Measurements from ENCODE around the gene ZNF555.
A peak's percentile ranks its signal among the peaks of the same experiment; 100 is the strongest.
"Not testable (repeated sequence)": the region's sequence is repeated elsewhere in the genome, so short reads cannot be mapped to it uniquely, and the experiment has no call there.

ZNF555 gene

DNA sequence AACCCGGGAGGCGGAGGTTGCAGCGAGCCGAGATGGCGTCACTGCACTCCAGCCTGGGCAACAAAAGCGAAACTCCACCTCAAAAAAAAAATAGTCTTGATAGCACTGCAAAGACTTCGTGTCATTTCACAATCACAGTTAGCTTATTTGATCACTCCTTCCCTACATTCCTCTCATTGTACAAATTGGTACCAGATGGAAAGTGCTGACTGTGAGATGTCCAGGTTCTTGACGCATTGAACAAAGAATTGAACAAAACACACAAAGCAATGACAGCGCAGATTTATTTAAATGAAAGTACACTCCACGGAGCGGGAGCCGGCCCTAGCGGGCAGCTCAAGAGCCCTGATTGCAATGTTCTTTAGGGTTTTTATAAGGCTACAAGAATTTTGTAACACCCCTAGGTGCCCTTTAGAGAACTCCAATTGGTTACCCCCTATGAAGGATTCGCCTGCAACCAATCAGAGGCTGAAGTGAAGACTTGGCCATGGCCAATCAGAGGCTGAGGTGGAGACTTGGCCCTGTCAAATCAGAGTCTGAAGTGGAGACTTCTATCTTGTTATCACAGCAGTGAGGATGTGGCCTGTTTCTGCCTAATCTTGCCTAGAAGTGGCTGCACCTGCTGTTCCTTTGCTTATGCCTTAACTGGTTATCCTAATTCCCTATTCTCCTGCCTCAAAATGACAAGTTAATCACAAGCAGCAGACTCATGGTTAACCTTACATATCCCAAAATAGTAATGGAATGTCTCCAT is 42.6 kb downstream of the ZNF555 start:
- TF ChIP-seq, protein P1, sequence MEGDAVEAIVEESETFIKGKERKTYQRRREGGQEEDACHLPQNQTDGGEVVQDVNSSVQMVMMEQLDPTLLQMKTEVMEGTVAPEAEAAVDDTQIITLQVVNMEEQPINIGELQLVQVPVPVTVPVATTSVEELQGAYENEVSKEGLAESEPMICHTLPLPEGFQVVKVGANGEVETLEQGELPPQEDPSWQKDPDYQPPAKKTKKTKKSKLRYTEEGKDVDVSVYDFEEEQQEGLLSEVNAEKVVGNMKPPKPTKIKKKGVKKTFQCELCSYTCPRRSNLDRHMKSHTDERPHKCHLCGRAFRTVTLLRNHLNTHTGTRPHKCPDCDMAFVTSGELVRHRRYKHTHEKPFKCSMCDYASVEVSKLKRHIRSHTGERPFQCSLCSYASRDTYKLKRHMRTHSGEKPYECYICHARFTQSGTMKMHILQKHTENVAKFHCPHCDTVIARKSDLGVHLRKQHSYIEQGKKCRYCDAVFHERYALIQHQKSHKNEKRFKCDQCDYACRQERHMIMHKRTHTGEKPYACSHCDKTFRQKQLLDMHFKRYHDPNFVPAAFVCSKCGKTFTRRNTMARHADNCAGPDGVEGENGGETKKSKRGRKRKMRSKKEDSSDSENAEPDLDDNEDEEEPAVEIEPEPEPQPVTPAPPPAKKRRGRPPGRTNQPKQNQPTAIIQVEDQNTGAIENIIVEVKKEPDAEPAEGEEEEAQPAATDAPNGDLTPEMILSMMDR (IDR thresholded peaks at IDR 0.05; ENCODE audit: low read depth, low read length) = no peak
- no peak for TF ChIP-seq MYC (IDR thresholded peaks at IDR 0.05; ENCODE audit: low read depth, low read length)
- TF ChIP-seq POLR2A (IDR thresholded peaks at IDR 0.05; ENCODE audit: extremely low read depth, insufficient read length) = no peak
- TF ChIP-seq, protein P2, sequence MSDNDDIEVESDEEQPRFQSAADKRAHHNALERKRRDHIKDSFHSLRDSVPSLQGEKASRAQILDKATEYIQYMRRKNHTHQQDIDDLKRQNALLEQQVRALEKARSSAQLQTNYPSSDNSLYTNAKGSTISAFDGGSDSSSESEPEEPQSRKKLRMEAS (IDR thresholded peaks at IDR 0.05; ENCODE audit: low read depth, low read length) = no peak
- H3K4me3 ChIP-seq (ENCODE audit: low read depth, low read length) = no peak overlapping the region
- DNase-seq (ENCODE audit: low read depth) = no peak

DNA sequence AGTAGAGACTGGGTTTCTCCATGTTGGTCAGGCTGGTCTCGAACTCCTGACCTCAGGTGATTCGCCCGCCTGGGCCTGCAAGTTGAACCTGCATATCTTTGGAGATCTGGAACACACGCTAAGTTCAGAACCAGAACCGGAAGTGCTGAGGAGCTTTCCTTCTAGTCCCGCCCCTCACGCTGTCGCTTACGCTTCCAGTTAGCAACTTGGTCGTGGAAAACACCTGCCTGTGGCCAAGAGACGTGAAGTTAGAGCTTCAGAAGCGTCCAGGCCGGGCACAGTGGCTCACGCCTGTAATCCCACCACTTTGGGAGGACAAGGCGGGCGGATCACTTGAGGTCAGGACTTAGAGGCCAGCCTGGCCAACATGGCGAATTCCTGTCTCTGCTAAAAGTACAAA is 44.5 kb downstream of the ZNF555 start:
- H3K4me3 ChIP-seq (ENCODE audit: low read depth, low read length) = no peak overlapping the region
- DNase-seq (ENCODE audit: low read depth) = no peak
- TF ChIP-seq, protein P2 (IDR thresholded peaks at IDR 0.05; ENCODE audit: low read depth, low read length) = no peak
- TF ChIP-seq, protein P1 (IDR thresholded peaks at IDR 0.05; ENCODE audit: low read depth, low read length) = no peak
- no peak for TF ChIP-seq POLR2A (IDR thresholded peaks at IDR 0.05; ENCODE audit: extremely low read depth, insufficient read length)
- no peak for TF ChIP-seq MYC (IDR thresholded peaks at IDR 0.05; ENCODE audit: low read depth, low read length)

DNA sequence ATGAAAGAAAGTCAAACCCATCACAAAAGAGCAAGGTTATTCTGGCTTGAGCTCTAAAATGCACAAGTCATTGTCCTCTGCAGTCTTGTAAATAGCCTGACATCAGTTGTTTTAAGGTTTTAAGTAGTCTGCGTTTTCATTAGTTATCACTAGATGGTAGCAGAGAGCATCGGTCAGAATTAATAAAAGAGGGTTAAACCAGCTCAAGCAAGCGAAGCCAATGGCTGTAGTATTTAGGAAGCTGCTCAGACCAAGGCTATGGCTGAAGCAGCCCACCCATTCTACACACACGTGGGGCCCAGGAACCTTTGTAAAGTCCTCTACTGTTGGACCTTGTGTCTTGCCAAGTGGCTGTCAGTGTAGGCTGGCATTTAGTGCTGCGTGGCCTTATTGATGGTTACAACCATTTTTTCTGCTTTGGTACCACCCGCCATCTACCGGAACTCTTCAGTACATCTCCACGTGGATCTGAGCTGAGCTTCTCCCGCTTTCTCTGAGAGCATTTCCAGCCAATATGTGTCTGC is 46.2 kb downstream of the ZNF555 start:
- peak; percentile 73 for DNase-seq (ENCODE audit: low read depth)
- TF ChIP-seq, protein P1 (IDR thresholded peaks at IDR 0.05; ENCODE audit: low read depth, low read length) = peak; percentile 16
- no peak for TF ChIP-seq MYC (IDR thresholded peaks at IDR 0.05; ENCODE audit: low read depth, low read length)
- H3K4me3 ChIP-seq (ENCODE audit: low read depth, low read length) = no peak overlapping the region

DNA sequence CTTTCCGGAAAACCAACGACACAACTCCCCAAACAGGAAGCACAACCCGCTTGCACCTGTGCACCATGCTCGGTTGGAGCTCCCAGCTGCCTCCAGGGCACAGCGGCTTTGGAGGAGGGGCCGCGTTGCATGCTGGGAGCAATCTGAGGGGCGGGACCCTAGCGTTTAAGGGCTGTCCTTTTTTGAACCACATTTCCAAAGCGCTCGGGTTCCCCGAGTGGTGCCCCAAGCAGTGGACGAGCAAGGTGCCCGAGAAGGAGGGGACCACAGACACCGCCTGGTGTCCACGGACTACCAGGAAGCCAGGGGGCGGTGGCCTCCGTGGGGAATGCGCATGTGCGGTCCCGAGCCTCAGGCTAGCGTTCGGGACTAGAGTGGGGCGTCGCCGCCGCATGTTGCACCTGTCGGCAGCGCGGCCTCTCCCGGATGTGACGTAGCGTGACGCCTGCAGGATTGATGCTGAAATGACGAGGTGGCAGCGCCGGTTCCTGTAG is 47.5 kb downstream of the ZNF555 start:
- H3K4me3 ChIP-seq (ENCODE audit: low read depth, low read length) = peak overlapping the region; percentile 34
- TF ChIP-seq, protein P2 (IDR thresholded peaks at IDR 0.05; ENCODE audit: low read depth, low read length) = no peak
- TF ChIP-seq, protein P1 (IDR thresholded peaks at IDR 0.05; ENCODE audit: low read depth, low read length) = no peak
- peak; percentile 82 for DNase-seq (ENCODE audit: low read depth)

DNA sequence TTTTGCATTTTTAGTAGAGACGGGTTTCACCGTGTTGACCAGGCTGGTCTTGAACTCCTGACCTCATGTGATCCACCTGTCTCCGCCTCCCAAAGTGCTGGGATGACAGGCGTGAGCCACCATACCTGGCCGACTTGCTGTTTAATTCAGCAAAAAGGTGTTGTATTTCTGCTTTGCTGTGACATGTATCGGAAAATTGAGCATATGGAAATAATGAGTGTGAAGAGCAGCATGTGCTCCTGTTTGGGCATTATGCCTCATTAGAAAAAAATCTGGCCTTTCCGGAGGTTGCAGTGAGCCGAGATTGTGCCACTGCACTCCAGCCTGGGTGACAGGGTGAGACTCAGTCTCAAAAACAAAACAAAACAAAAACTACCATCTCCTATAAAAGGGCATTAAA is 49.3 kb downstream of the ZNF555 start:
- DNase-seq (ENCODE audit: low read depth); H3K4me3 ChIP-seq (ENCODE audit: low read depth, low read length): not testable (repeated sequence)

DNA sequence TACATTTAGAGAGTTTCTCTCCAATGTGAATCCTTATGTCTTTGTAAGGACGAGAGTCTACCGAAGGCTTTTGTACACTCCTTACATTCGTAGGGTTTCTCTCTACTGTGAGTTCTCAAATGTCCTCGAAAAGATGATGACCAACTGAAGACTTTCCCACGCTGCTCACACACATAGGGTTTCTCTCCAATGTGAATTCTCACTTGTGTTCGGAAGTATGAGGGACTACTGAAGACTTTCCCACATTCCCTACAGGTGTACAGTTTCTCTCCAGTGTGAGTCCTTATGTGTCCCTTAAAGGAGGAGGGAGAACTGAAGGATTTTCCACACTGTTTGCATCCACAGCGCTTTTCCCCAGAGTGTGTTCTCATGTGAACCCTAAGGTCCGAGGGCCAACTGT is 55.4 kb downstream of the ZNF555 start:
- no peak for DNase-seq (ENCODE audit: low read depth)
- no peak overlapping the region for H3K4me3 ChIP-seq (ENCODE audit: low read depth, low read length)
- TF ChIP-seq, protein P2 (IDR thresholded peaks at IDR 0.05; ENCODE audit: low read depth, low read length) = no peak
- TF ChIP-seq MYC (IDR thresholded peaks at IDR 0.05; ENCODE audit: low read depth, low read length) = no peak
- TF ChIP-seq, protein P1 (IDR thresholded peaks at IDR 0.05; ENCODE audit: low read depth, low read length) = no peak
- TF ChIP-seq POLR2A (IDR thresholded peaks at IDR 0.05; ENCODE audit: extremely low read depth, insufficient read length) = no peak
